ENCODE data around the gene GREB1.

The GREB1 gene

DNA sequence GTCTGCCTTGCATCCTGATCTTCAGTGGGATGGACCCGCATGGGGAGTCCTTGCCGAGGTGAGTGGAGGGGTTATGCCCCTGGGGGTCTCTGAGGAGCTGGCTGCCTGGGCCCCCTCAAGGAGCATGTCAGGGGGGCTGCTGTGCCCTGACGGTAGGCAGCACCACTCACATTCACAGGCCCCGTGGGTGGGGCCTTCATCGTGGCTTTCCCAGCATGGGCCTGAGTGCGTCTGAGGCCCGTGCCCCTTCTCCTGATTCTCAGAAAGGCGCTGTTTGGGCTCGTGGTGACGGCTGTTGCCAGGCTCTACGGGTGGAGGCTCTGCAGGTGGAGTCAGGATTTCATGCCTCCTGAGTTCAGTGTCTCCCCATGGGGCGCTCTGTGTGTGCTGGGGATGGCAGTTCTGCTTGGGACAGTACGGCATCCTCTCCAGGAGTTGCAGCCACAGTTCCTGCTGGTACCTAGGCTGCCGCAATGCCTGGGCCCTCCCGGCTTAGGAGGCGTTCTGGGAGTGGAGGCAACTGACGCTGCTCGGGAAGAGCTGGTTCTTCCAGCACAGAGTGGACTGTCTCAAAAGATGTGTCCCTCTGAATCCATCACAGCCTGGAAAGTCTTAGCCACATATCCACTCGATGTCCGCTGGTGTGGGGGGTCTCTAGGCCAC, 78.8 kb downstream of the GREB1 start:
- DNase-seq (ENCODE audit: low spot score): no peak

DNA sequence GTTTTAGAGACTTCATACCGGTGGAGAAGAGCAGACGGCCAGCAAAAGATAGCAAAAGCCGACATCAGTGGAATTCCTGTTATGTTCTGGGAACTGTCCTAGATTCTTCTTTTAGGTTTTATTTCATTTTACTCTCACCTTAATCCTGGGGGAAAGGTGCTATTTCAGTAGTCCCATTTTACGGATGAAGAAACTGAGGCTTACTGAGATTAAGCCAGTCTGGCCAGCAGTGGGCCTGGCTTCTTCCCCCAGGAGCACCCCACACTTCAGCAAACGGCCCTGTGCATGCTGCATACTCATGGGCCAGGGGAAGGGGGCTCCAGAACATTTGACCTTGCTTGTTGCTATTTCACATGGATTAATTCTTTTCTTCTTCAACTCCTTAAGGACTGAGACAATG, 79.5 kb downstream of the GREB1 start:
- no peak for DNase-seq (ENCODE audit: low spot score)

DNA sequence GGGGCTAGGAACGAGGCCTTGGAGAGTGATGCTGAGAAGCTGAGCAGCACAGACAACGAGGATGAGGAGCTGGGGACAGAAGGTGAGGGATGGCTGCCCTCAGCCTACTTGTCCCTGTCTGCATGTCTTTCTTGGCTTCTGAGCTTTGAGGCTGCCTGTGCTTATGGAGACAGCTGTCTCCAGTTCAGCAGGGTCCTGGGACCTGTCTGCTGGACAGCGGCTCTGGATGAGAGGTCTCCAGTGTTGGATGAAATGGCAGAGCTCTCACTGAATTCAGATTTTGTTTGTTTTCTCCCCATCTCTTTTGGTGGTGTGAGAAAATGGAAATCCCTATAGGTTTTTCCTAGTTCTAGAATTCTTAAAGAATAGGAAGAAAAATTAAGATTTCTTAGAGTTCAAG, 81.4 kb downstream of the GREB1 start:
- no peak for DNase-seq (ENCODE audit: low spot score)

DNA sequence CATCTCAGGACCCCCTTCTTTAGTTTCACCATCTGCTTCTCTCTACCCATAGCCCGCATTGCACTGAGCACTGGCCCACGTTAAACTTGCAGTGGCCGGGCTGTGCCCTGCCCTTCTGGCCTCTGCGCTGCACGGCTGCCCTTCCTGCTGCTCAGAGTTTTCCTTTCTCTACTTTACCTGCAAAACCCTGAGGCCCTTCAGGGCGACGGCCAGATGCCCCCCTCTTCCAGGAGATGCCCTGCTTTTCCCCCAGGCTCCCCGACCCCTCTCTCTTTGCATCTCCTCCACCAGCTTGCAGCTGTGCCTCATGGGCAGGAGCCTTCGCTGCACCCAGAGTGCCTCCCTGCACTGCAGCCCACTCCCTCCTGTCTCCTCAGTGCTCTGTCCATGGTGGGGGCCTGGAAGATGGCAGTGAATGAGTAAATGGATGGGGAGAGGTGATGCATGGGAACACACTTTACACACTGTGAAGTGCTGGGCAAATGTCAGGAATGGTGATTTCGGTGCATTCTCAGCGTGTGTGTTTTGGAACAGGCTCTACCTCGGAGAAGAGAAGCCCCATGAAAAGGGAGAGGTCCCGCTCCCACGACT, 82.3 kb downstream of the GREB1 start:
- DNase-seq (ENCODE audit: low spot score): no peak

DNA sequence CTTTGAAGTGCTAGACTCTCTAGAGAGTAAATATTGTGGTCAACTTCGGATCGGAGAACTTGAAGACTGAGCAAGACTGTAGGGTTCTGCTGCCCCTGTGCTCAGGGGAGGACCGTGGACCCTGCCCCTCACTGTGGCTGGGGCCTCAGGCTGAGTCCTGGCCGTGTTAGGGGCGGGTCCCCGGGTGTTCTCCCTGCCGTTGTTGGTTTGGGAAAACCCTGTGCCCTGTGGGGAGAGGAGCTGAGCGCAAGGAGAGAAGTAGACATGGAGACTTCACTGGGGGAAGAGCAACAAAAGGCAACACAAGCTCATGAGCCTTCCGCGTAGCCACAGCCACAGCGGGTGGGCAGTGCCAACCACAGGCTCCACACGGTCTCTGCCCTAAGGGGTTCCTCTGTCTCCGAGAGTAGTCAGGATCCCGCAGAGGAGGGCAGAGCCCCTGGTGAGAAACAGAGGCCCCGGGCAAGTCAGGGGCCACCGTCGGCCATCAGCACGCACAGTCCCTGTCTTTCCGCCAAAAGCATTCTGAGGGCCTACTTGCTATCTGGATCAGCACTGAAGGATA, 83.1 kb downstream of the GREB1 start:
- DNase-seq (ENCODE audit: low spot score): no peak

DNA sequence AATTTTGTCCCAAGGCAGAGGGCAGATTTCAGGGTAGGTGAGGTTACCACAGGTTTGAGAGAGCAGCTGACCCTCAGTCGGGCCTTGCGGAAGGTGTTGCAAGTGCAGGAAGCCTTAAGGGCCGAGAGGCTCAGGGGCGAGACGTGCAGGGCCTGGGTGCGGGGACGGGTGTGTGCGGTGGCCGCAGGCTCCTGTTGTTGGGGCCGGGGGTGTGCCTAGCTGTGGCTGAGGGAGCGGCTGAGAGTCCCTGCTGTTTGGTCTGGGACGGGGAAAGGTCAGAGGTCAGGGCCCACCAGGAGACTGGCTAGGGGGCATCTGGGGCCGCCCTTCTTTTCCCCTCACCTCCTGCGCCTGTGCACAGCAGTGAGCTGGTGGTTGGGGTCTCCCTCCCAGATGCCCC, 83.7 kb downstream of the GREB1 start:
- no peak for DNase-seq (ENCODE audit: low spot score)

DNA sequence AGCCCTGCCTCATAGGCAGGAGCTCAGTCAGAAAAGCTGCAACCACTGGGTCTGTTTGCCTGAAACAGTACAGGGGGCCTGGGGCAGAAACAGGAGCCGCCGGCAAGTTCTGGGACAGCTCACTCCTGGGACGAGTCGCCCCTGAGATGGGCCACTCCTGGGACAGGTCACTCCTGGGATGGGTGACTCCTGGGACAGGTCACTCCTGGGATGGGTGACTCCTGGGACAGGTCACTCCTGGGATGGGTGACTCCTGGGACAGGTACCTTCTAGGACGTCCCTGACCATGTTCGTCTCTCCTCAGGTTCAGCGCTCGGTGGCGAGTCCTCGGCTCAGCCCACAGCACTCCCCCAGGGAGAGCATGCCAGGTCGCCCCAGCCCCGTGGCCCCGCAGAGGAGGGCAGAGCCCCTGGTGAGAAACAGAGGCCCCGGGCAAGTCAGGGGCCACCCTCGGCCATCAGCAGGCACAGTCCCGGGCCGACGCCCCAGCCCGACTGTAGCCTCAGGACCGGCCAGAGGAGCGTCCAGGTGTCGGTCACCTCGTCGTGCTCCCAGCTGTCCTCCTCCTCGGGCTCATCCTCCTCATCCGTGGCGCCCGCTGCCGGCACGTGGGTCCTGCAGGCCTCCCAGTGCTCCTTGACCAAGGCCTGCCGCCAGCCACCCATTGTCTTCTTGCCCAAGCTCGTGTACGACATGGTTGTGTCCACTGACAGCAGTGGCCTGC, 84.3 kb downstream of the GREB1 start:
- no peak for DNase-seq (ENCODE audit: low spot score)

DNA sequence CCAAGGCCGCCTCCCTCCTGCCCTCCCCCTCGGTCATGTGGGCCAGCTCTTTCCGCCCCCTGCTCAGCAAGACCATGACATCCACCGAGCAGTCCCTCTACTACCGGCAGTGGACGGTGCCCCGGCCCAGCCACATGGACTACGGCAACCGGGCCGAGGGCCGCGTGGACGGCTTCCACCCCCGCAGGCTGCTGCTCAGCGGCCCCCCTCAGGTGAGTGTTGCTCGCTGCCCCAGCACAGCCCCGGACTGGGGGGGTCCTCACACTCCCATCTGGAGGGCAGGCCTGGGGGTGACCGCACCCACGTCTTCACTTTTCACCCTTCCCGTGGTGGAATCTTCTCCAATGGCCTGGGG, 84.8 kb downstream of the GREB1 start:
- no peak for DNase-seq (ENCODE audit: low spot score)

DNA sequence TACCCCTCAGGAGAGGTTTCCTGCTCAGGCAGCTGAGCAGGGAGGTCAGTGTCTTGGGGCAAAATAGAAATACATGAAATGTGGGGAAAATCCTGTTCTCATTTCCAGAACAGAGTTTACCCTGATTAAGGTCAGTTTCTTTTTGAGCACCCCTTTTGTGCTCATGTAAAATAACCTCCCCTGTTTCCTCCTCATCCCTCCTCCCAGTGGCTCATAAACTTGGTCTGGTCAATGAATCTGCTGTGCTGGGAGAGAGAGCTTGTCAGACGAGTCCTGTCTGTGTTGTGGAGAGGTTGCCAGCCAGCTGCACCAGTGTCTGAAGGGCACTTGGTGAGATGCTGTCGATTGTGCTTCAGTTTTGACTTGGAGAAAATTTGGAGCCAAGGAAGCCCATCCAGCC, 87.6 kb downstream of the GREB1 start:
- no peak for DNase-seq (ENCODE audit: low spot score)

DNA sequence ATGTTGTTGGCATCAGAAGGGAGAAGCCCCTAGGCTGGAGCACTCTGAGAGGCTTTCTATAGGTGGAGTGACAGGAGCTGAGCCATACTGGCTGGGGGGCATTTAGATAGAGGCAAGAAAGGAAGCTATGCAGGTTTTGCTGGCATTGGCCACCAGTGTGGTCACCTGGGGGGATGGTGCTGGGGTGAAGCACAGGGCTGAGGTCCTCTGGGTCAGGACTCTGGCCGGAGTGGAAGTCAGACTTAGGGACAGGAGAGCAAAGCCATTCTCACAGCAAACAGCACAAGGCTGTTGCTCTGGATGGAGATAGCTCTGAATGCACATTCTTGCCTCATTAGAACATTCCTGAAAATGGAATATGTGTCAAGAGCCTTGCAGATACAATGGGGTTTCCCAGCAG, 88.8 kb downstream of the GREB1 start:
- DNase-seq (ENCODE audit: low spot score): no peak

DNA sequence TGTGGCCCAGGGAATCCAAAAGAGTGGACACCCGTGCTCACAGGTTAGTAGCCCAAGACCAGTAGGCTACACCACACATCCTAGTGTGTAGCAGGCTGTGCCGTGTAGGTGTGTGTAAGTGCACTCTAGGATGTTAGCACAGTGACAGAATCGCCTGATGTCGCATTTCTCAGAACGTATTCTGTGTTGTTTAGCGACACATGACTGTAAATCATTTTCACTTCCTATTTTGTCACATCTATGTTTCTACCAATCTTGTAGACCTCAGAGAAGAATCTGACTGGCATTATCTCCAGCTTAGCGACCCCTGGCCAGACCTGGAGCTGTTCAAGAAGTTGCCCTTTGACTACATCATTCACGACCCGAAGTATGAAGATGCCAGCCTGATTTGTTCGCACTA, 91.0 kb downstream of the GREB1 start:
- DNase-seq (ENCODE audit: low spot score): no peak

DNA sequence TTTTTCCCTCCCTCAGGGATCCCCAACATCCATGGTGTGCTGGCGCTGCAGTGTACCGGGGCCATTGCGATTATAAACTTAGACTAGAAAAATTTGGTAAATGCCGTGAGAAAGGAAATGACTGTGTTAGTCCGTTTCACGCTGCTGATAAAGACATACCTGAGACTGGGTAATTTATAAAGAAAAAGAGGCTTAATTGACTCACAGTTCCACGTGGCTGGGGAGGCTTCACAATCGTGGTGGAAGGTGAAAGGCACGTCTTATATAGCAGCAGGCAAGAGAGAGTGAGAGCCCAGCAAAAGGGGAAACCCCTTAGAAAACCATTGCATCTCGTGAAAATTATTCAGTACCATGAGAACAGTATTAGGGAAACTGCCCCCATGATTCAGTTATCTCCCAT, 91.8 kb downstream of the GREB1 start:
- DNase-seq (ENCODE audit: low spot score): no peak

DNA sequence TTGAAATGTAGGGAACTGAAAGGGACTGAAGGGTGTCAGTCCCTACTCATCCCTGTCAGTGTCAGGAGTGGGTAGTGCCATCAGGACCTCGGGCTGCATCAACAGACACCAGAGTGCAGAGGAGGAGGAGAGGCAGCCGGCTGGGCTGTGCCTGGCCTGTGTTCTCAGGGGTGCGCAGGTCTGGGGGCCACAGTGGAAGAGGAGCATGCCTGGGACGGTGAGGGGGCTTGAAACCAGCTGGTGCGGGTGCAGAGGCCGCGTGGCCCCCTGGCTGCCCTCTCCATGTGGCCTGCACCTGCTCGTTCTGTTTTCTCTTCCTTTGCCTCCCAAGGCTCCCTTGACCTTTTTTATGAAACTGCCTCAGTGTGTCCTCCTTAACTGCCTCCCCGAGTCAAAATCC, 94.8 kb downstream of the GREB1 start:
- DNase-seq (ENCODE audit: low spot score): no peak

DNA sequence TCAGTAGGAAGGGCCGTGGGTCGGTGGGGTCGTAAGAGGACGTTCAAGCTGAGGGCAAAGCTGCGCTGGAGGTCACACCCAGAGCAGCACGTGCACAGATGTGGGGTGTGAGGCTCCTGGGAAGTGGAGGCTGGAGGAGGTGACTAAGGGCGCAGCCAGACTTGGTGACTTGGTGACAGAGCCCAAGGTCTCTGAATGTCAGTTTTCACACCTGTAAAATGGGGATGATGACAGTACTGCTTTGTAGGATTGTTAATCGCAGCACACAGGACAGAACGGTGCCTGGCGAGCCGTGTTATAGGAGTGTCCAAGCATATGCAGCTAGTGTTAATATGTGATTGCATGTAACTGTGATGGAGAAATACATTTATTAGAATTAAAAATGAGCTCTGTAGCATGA, 95.4 kb downstream of the GREB1 start:
- DNase-seq (ENCODE audit: low spot score): no peak

DNA sequence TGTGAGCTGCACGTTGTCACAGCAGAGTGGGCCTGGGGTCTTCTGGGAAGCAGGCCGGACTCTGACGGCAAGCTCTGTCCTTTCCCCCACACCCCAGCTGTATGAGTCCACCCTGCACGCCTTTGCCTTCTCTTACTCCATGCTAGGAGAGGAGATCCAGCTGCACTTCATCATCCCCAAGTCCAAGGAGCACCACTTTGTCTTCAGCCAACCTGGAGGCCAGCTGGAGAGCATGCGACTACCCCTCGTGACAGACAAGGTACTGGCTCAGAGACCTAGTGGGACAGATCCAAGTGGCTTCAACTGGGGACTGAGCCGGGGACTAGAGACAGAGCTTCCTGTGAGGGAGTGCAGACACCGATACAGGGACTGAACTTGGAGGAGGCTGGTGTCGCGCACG, 96.0 kb downstream of the GREB1 start:
- no peak for DNase-seq (ENCODE audit: low spot score)

DNA sequence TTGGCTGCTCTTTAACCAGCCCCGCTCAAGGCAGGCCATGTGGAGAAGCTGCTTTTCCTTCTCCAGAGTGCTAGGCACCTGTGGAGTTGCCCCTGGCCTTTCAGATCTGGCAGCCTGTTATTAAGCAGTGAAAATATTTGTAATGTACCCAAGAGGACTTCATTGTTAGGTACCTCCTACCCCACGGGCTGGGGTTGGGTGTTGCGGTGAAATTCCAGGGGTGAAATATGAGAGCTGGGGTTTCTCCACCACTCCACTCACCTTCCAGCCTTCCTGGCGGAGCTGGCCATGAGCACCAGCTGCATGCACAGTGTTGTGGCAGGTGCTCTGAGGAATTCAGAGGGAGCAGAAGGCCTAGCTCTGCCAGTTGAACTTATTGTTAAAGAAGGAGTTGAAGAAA, 97.0 kb downstream of the GREB1 start:
- DNase-seq (ENCODE audit: low spot score): no peak

DNA sequence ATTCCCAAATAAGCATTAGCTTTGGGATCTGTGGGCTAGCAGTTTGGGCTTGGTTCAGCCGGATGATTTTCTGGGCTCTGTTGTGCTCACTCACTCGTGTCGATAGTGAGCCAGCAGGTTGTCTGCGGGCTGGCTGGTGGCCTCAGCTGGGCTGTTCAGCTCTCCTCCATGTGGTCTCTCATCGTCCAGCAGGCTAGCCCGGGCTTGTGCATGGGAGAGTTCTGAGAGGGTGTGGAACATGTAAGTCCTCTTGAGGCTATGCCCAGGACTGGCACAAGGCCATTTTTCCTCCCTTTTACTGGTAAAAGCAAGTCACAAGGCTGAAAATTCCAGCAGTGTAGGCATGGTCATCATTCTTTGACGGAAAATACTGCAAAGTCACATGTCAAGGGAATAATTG, 97.6 kb downstream of the GREB1 start:
- DNase-seq (ENCODE audit: low spot score): no peak

DNA sequence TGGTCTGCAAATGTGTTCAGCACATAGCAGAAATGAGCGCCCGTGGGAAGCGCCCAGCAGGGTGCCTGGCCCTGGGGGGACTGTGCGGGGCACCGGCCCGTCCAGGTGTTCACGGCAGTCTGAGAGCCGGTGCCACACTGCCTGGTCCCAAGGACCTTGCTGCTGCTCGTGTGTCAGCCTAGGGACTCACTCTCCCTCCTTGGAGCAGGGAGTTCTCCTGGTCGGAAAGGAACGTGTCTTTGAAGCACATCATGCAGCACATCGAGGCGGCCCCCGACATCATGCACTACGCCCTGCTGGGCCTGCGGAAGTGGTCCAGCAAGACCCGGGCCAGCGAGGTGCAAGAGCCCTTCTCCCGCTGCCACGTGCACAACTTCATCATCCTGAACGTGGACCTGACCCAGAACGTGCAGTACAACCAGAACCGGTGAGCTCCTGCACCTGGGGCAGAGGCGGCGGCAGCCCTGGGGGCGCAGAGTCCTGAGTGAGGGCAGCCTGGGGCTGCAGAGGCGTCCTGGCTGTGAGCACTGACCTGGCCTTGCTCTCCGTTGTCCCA, 100.2 kb downstream of the GREB1 start:
- DNase-seq (ENCODE audit: low spot score): no peak

DNA sequence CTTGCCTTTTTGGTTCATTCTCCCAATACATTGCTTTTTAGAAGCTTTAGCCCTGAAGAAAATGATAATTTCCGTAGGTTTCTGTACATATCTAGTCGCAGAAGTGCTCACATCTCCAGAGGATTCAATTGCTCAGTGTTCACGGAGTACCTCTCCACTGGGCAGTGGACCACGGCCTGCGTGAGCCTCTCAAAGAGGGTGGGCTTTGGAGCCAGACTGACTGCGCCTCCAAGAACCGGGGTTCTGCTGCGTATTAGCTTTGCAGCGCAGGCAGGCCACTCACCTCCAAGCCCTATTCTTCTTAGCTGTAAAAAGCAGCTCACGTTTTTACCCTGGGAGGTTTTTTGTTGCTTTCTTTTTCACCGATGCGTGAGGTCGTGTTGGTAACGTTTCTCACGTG, 100.7 kb downstream of the GREB1 start:
- DNase-seq (ENCODE audit: low spot score): no peak

DNA sequence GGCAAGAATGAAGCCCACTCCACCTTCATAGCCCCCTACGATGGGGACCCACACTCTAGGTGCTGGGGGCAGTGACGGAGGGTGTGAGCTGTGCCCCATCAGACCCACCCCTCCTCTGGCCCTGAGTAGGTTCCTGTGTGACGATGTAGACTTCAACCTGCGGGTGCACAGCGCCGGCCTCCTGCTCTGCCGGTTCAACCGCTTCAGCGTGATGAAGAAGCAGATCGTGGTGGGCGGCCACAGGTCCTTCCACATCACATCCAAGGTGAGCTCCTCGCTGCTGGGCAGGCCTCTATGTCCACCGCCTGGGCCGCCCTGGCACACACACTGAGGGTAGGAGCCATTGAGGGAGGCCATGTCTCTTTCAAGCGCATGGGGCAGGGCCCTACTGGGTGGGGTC, 101.3 kb downstream of the GREB1 start:
- DNase-seq (ENCODE audit: low spot score): no peak

DNA sequence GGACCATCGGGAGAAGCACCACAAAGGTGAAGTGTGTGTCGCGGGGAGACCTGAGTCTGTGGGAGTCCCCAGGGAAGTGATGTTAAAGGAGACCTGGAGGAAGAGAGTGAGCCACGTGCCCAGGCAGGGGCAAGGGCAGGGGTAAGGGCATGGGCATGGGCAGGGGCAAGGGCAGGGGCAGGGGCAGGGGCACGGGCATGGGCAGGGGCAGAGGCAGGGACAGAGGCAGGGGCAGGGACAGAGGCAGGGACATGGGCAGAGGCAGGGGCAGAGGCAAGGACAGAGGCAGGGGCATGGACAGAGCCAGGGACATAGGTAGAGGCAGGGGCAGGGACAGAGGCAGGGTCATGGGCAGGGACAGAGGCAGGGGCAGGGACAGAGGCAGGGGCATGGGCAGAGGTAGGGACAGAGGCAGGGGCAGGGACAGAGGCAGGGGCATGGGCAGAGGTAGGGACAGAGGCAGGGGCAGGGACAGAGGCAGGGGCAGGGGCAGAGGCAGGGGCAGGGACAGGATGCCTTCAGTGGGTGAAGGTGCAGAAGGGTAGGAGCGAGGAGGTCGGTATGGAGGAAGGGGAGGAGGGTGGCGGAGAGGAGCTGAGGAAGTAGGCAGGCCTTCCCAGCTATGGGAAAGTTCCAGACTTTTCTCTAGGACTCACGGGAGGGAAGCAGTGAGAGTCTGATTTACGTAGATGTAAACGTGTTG, 102.9 kb downstream of the GREB1 start:
- DNase-seq (ENCODE audit: low spot score): no peak

DNA sequence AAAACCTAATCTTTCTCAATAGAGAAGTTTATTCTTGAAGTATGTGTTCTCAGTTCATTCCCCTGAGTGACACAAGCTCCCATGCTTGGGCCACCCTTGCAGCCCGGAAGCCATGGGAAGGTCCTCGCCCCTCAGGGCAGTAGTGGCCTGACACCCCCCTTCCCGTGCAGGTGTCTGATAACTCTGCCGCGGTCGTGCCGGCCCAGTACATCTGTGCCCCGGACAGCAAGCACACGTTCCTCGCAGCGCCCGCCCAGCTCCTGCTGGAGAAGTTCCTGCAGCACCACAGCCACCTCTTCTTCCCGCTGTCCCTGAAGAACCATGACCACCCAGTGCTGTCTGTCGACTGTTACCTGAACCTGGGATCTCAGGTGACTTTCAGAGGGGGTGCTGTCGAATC, 103.7 kb downstream of the GREB1 start:
- DNase-seq (ENCODE audit: low spot score): no peak

DNA sequence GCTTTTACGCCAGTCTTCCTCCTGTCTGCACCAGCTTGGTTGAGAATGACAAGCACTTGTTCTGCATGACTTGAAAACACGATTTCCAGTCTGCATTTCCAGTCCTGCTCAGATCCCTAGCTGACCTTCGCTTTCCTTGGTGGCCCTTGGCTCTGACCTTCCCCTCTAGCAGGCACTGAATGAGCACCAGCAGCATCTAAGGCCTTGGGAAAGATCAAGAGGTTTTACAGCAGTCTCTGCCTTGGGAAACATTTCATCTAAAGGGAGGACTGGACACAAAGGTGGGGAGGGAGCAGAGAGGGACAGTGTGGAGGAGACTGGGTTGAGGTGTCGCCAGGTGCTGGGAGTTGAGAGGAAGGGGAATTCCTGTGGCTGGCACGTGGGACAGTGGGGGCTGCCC, 105.7 kb downstream of the GREB1 start:
- no peak for DNase-seq (ENCODE audit: low spot score)
